ENCODE results near the gene NME7.

DNA sequence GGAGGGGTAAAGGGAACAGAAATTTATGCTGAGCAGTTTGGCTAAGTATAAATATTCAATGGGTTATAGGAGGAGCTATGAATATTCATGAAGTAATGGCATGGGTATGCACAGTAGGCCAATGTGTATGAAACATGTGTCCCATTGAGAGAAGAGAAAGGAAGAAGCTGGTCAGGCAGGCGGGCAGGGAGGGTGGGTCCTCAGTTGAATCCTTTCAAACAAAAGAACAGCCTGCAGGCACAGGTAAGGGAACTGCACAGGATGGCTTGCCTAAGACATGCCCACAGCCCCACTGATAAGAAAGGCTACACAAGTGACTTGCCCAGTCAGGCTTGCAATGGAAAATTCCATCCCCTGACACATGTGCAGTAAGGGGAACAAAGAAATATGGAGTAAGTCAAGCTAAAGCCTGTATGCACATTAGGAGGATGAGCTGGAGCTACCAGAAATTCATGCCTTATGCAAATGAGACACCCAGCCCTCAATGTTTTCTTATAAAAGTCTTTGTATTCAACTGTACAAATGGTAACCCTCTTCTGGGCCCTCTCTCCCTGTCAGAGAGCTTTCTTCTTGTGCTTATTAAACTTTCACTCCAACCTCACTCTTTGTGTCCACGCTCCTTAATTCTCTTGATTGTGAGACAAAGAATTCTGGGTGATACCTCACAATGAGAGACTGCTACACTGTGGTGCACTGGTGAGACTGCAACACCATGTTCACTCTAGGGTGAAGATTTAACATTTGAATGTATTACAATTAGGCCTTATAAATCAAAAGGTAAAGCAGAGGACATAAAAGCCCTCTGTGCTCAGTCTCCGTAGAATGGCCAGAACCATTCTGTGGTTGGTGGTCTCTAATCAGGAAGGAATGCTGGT lies 164.6 kb downstream of the NME7 start:
- TF ChIP-seq, protein P1, sequence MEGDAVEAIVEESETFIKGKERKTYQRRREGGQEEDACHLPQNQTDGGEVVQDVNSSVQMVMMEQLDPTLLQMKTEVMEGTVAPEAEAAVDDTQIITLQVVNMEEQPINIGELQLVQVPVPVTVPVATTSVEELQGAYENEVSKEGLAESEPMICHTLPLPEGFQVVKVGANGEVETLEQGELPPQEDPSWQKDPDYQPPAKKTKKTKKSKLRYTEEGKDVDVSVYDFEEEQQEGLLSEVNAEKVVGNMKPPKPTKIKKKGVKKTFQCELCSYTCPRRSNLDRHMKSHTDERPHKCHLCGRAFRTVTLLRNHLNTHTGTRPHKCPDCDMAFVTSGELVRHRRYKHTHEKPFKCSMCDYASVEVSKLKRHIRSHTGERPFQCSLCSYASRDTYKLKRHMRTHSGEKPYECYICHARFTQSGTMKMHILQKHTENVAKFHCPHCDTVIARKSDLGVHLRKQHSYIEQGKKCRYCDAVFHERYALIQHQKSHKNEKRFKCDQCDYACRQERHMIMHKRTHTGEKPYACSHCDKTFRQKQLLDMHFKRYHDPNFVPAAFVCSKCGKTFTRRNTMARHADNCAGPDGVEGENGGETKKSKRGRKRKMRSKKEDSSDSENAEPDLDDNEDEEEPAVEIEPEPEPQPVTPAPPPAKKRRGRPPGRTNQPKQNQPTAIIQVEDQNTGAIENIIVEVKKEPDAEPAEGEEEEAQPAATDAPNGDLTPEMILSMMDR (IDR thresholded peaks at IDR 0.05): no peak
- TF ChIP-seq POLR2A (IDR thresholded peaks at IDR 0.05): no peak
